IMR-90 (cell line): ENCODE data around the gene ANKRD11. TPM values are rescaled to one million over a fixed set of nuclear protein-coding genes. Genes with fewer than 3 reads are reported as not detected.

Experiments
- ATAC-seq: fragments of 200-7000 bp; cut with Tn5 transposase; 2 replicates; pipeline ENCODE4 v1.9.1; 2020; ENCODE audit warnings: low read depth, mild to moderate bottlenecking, moderate library complexity
- BruUV-seq: library from RNA; stranded (reverse); fragments of 400-500 nt; replicated peaks from 2 replicates; lab custom pipeline; 2021; lab: Mats Ljungman, UMichigan
- CTCF ChIA-PET: fragments of 300-600 bp; formaldehyde crosslinking; extraction: SDS; loops from one replicate; lab custom pipeline; 2021; ENCODE audit warnings: antibody characterized with exemption; lab: Yijun Ruan, JAX
- POLR2A ChIA-PET: fragments of 300-600 bp; sonication (Branson Sonifier 250); formaldehyde crosslinking; loops from one replicate; lab custom pipeline; 2022; ENCODE audit warnings: antibody characterized with exemption; ENCODE audit not compliant: unreplicated experiment; lab: Charles Lee
- DNase-seq: peaks from one replicate; pipeline ENCODE4 v3.0.0; 2013
- H2AFZ ChIP-seq: replicated peaks from 2 replicates; pipeline ENCODE3; 2013; ENCODE audit warnings: low read length, mild to moderate bottlenecking; ENCODE audit not compliant: poor library complexity
- H2AK5ac ChIP-seq: 2 replicates; pipeline ENCODE4 v1.6.1; 2013; ENCODE audit warnings: low read depth, low read length, inconsistent platforms
- H2AK9ac ChIP-seq: replicated peaks from 2 replicates; pipeline ENCODE3; 2013; ENCODE audit warnings: mild to moderate bottlenecking, low read depth, low read length, moderate library complexity; ENCODE audit not compliant: poor library complexity
- H2BK120ac ChIP-seq: 2 replicates; pipeline ENCODE4 v1.6.1; 2013; ENCODE audit warnings: low read depth, low read length, inconsistent platforms
- H2BK15ac ChIP-seq: 3 replicates; pipeline ENCODE4 v1.6.1; 2013; ENCODE audit warnings: low read depth, low read length, inconsistent platforms
- H2BK20ac ChIP-seq: 2 replicates; pipeline ENCODE4 v1.6.1; 2013; ENCODE audit warnings: low read depth, mild to moderate bottlenecking, inconsistent platforms, low read length, moderate library complexity
- H2BK5ac ChIP-seq: 2 replicates; pipeline ENCODE4 v1.6.1; 2013; ENCODE audit warnings: mild to moderate bottlenecking, low read depth, low read length, inconsistent platforms; ENCODE audit not compliant: poor library complexity, severe bottlenecking
- H3K14ac ChIP-seq: replicated peaks from 2 replicates; pipeline ENCODE4 v1.6.1; 2013; ENCODE audit warnings: low read depth, low read length, inconsistent platforms
- H3K18ac ChIP-seq: 2 replicates; pipeline ENCODE4 v1.6.1; 2013; ENCODE audit warnings: low read depth, low read length, control low read depth
- H3K23ac ChIP-seq: 2 replicates; pipeline ENCODE4 v1.6.1; 2013; ENCODE audit warnings: low read depth, low read length, inconsistent platforms
- H3K27ac ChIP-seq: 2 replicates; pipeline ENCODE4 v1.5.1; 2013; ENCODE audit warnings: mild to moderate bottlenecking, control low read depth, low read length; ENCODE audit not compliant: insufficient read depth
- H3K27me3 ChIP-seq: 2 replicates; pipeline ENCODE4 v1.6.1; 2013; ENCODE audit warnings: low read length; ENCODE audit not compliant: control insufficient read depth, insufficient read depth
- H3K36me3 ChIP-seq: 2 replicates; pipeline ENCODE4 v1.6.1; 2013; ENCODE audit warnings: low read length, mixed read lengths; ENCODE audit not compliant: control insufficient read depth, insufficient read depth
- H3K4ac ChIP-seq: 2 replicates; pipeline ENCODE4 v1.6.1; 2013; ENCODE audit warnings: low read depth, low read length, inconsistent platforms
- H3K4me1 ChIP-seq: 2 replicates; pipeline ENCODE4 v1.6.1; 2013; ENCODE audit warnings: low read length, mixed read lengths; ENCODE audit not compliant: control insufficient read depth, insufficient read depth
- H3K4me2 ChIP-seq: 2 replicates; pipeline ENCODE4 v1.6.1; 2013; ENCODE audit warnings: low read depth, mild to moderate bottlenecking, control low read depth, low read length, moderate library complexity
- H3K4me3 ChIP-seq: 2 replicates; pipeline ENCODE4 v1.5.1; 2013; ENCODE audit warnings: low read depth, mild to moderate bottlenecking, control low read depth, low read length, moderate library complexity; ENCODE audit not compliant: insufficient read depth
- H3K56ac ChIP-seq: 2 replicates; pipeline ENCODE4 v1.6.1; 2013; ENCODE audit warnings: low read length, inconsistent platforms; ENCODE audit not compliant: insufficient read depth; ENCODE audit errors: extremely low read depth
- H3K79me1 ChIP-seq, 2 experiments: 2 replicates each; pipeline ENCODE4 v1.6.1; 2013; ENCODE audit warnings: low read length in 2 of 2, inconsistent platforms in 1 of 2, low read depth in 1 of 2
- H3K9ac ChIP-seq: 2 replicates; pipeline ENCODE4 v1.6.1; 2013; ENCODE audit warnings: low read depth, low read length, control low read depth
- H3K9me1 ChIP-seq: 2 replicates; pipeline ENCODE4 v1.6.1; 2013; ENCODE audit warnings: low read length, inconsistent platforms; ENCODE audit not compliant: insufficient read depth
- H3K9me3 ChIP-seq: 2 replicates; pipeline ENCODE4 v1.6.1; 2013; ENCODE audit warnings: low read length; ENCODE audit not compliant: control insufficient read depth, insufficient read depth
- H4K20me1 ChIP-seq: 2 replicates; pipeline ENCODE4 v1.6.1; 2013; ENCODE audit warnings: low read length, inconsistent platforms; ENCODE audit not compliant: insufficient read depth
- H4K5ac ChIP-seq: 2 replicates; pipeline ENCODE4 v1.6.1; 2013; ENCODE audit warnings: mild to moderate bottlenecking, low read depth, low read length, control low read depth
- H4K8ac ChIP-seq, 2 experiments: 2 replicates each; pipeline ENCODE4 v1.6.1; 2013; ENCODE audit warnings: low read depth in 2 of 2, low read length in 2 of 2, control low read depth in 1 of 2, inconsistent platforms in 1 of 2
- H4K91ac ChIP-seq: 2 replicates; pipeline ENCODE4 v1.6.1; 2013; ENCODE audit warnings: low read depth, low read length, inconsistent platforms; ENCODE audit not compliant: insufficient read depth
- BHLHE40 ChIP-seq: fragments of 150-350 bp; IDR thresholded peaks from 2 replicates; pipeline ENCODE4 v1.6.1; 2016; ENCODE audit warnings: mild to moderate bottlenecking, low read depth, low read length
- CEBPB ChIP-seq: IDR thresholded peaks from 2 replicates; pipeline ENCODE4 v1.6.1; 2012; ENCODE audit warnings: low read depth, low read length, improper control_type of control experiment
- ELK1 ChIP-seq: fragments of 150-350 bp; IDR thresholded peaks from 2 replicates; pipeline ENCODE4 v1.6.1; 2016; ENCODE audit warnings: low read depth, mild to moderate bottlenecking, low read length, moderate library complexity, borderline replicate concordance
- FOS ChIP-seq: fragments of 150-350 bp; IDR thresholded peaks from 2 replicates; pipeline ENCODE4 v1.6.1; 2016; ENCODE audit warnings: low read depth, low read length
- MAFK ChIP-seq: IDR thresholded peaks from 2 replicates; pipeline ENCODE4 v1.6.1; 2012; ENCODE audit warnings: low read depth, low read length, improper control_type of control experiment
- MAZ ChIP-seq: IDR thresholded peaks from 2 replicates; pipeline ENCODE4 v1.6.1; 2012; ENCODE audit warnings: low read depth, mild to moderate bottlenecking, low read length, improper control_type of control experiment, moderate library complexity, borderline replicate concordance
- MXI1 ChIP-seq: IDR thresholded peaks from 2 replicates; pipeline ENCODE4 v1.6.1; 2012; ENCODE audit warnings: low read depth, mild to moderate bottlenecking, low read length, moderate library complexity, borderline replicate concordance
- NFE2L2 ChIP-seq: fragments of 150-350 bp; IDR thresholded peaks from 2 replicates; pipeline ENCODE4 v1.6.1; 2016; ENCODE audit warnings: low read depth, mild to moderate bottlenecking, low read length
- POLR2A ChIP-seq: IDR thresholded peaks from 2 replicates; pipeline ENCODE4 v1.6.1; 2012; ENCODE audit warnings: mild to moderate bottlenecking, low read depth, low read length
- RAD21 ChIP-seq: IDR thresholded peaks from 2 replicates; pipeline ENCODE4 v1.6.1; 2012; ENCODE audit warnings: low read length, improper control_type of control experiment
- RCOR1 ChIP-seq: IDR thresholded peaks from 2 replicates; pipeline ENCODE4 v1.6.1; 2012; ENCODE audit warnings: mild to moderate bottlenecking, low read length, improper control_type of control experiment; ENCODE audit not compliant: insufficient replicate concordance
- RFX5 ChIP-seq: IDR thresholded peaks from 2 replicates; pipeline ENCODE4 v1.8.0; 2012; ENCODE audit warnings: low read depth, mild to moderate bottlenecking, low read length, moderate library complexity
- SMC3 ChIP-seq: fragments of 150-350 bp; IDR thresholded peaks from 2 replicates; pipeline ENCODE4 v1.6.1; 2016; ENCODE audit warnings: low read depth, mild to moderate bottlenecking, antibody characterized with exemption, low read length, moderate library complexity
- WGBS, 2 experiments: methylation state at CpG; one replicate each; pipeline versions ENCODE4 v1.1.5 to v1.1.7; 2013; ENCODE audit warnings: missing lambda C conversion rate in 2 of 2; ENCODE audit not compliant: insufficient read length in 1 of 2; ENCODE audit errors: extremely low coverage in 2 of 2; 5-methylcytosine and 5-hydroxymethylcytosine counted together
- dilution Hi-C: fragments of 300-500 bp; cut with HindIII; formaldehyde crosslinking; loops from one replicate; pipeline ENCODE4 v1.14.3; 2018; ENCODE audit warnings: low sequenced_read_pairs; ENCODE audit not compliant: unreplicated experiment
- in situ Hi-C: fragments of 300-500 bp; cut with MboI; formaldehyde crosslinking; loops from 3 replicates; pipeline ENCODE4 v1.14.3; 2019; ENCODE audit warnings: low sequenced_read_pairs, inconsistent platforms, mixed read lengths
- intact Hi-C: fragments of 100-400 bp; cut with micrococcal nuclease; formaldehyde crosslinking; loops from 2 replicates; pipeline ENCODE4 v1.10.0; 2022
- polyA plus RNA-seq, 3 experiments: library from polyadenylated mRNA; depleted of rRNA; stranded (reverse); fragments of >200 nt; gene quantifications; 2 replicates each; pipeline ENCODE4 v1.2.3, GENCODE V29; 2012; ENCODE audit warnings: low replicate concordance in 1 of 3
- total RNA-seq: library from RNA; depleted of rRNA; stranded (reverse); fragments of >200 nt; gene quantifications from 2 replicates; pipeline ENCODE4 v1.2.3, GENCODE V29; 2012

ANKRD11 gene
- total and polyA plus RNA-seq, 2 of the 4 experiments (the other 2 are of a cell fraction) = 46.8 to 71.9 TPM

GRCh38 chr16:89383095-89384003 is 107.0 kb downstream of the ANKRD11 start:
- H3K14ac ChIP-seq = no peak overlapping the region; the same call in 1 of the 2 replicates
- no peak overlapping the region for H3K27ac ChIP-seq
- H4K20me1 ChIP-seq = peaks cover 100% of the 10 kb centered on the region
- peaks cover 5 to 93% of the 10 kb centered on the region in 2 experiments; a peak in 3 of 4 replicates for H3K79me1 ChIP-seq
- peaks cover 14% of the 10 kb centered on the region for H3K4me1 ChIP-seq
- BruUV-seq = no TSS peak
- H3K56ac ChIP-seq = no peak overlapping the region
- dilution Hi-C loops (no loop called here), in situ Hi-C loops (no loop called here), intact Hi-C loops (loop anchor here (2.0 kb wide), 1 partner anchor 47 kb away; no protein-coding TSS in a partner anchor)
- no peak overlapping the region for H4K91ac ChIP-seq
- TF ChIP-seq NFE2L2 = no peak
- TF ChIP-seq RFX5 = no peak
- TF ChIP-seq RCOR1 = no peak
- TF ChIP-seq BHLHE40 = no peak
- TF ChIP-seq POLR2A = no peak
- TF ChIP-seq SMC3 = no peak
- TF ChIP-seq MAFK = no peak
- no peak for TF ChIP-seq ELK1
- TF ChIP-seq FOS = no peak
- no peak for TF ChIP-seq MXI1
- no peak for TF ChIP-seq RAD21
- no peak for TF ChIP-seq MAZ
- TF ChIP-seq CEBPB = no peak
- H2BK20ac ChIP-seq = no peak overlapping the region
- ATAC-seq = peak; percentile 80
- H2AK9ac ChIP-seq = peak overlapping the region; percentile 56
- 0 out of 2 replicates have a peak overlapping the region, but pooled peaks have one; percentile 62 for H3K23ac ChIP-seq
- POLR2A ChIA-PET = no interaction called here
- CTCF ChIA-PET = no interaction called here
- H2AFZ ChIP-seq = no peak overlapping the region
- no peak overlapping the region for H3K18ac ChIP-seq
- H3K4ac ChIP-seq = no peak overlapping the region
- no peaks in the 10 kb centered on the region for H3K36me3 ChIP-seq
- H2BK15ac ChIP-seq = no peak overlapping the region
- no peak overlapping the region for H2BK5ac ChIP-seq
- no peak overlapping the region for H4K5ac ChIP-seq
- no peak overlapping the region for H3K4me3 ChIP-seq
- no peaks in the 10 kb centered on the region for H3K9me3 ChIP-seq
- H3K9ac ChIP-seq = no peak overlapping the region
- no peak overlapping the region for H3K4me2 ChIP-seq
- 0 out of 2 replicates have a peak overlapping the region, but pooled peaks have one; percentile 58 for H2AK5ac ChIP-seq
- no peak overlapping the region for H4K8ac ChIP-seq
- peaks cover 43% of the 10 kb centered on the region for H3K9me1 ChIP-seq
- 91% methylated on average over 4 of the region's 29 CpGs; no CpG with 5 or more reads in 1 of the 2 experiments for WGBS, 2 experiments
- H3K27me3 ChIP-seq = no peaks in the 10 kb centered on the region
- peak; percentile 47 for DNase-seq
- H2BK120ac ChIP-seq = no peak overlapping the region
